GM12873 (cell line): ENCODE measurements around the gene TSPAN1.

Experiments
- CTCF ChIP-seq: IDR thresholded peaks from 2 replicates; pipeline ENCODE4 v1.5.1; 2012; ENCODE audit warnings: low read depth, mild to moderate bottlenecking, moderate library complexity, low read length, control low read depth; ENCODE audit not compliant: insufficient read depth; ENCODE audit errors: missing control alignments

The TSPAN1 gene

GRCh38 chr1:46197964-46198811 lies 23.3 kb downstream of the TSPAN1 start, which contains the start of gene POMGNT1:
POMGNT1 (minus strand) TSS chr1:46198434; CDS start chr1:46197821, 613 bp downstream.
- no peak for TF ChIP-seq CTCF

- no peak for TF ChIP-seq CTCF
These were observed 24.4 kb downstream of the TSPAN1 start for GRCh38 chr1:46199233-46199749.

GRCh38 chr1:46203738-46204405 lies 29.0 kb downstream of the TSPAN1 start:
- no peak for TF ChIP-seq CTCF

- no peak for TF ChIP-seq CTCF
These were observed 29.5 kb downstream of the TSPAN1 start for GRCh38 chr1:46204406-46204742.

GRCh38 chr1:46205141-46205540 lies 30.3 kb downstream of the TSPAN1 start:
- no peak for TF ChIP-seq CTCF

GRCh38 chr1:46205791-46206190 lies 30.9 kb downstream of the TSPAN1 start:
- no peak for TF ChIP-seq CTCF

- no peak for TF ChIP-seq CTCF
These were observed 31.5 kb downstream of the TSPAN1 start for GRCh38 chr1:46206399-46206798.
